Measurements from ENCODE around the gene MFSD8.
"Not testable (repeated sequence)": the region's sequence is repeated elsewhere in the genome, so short reads cannot be mapped to it uniquely, and the experiment has no call there.

MFSD8 gene

DNA sequence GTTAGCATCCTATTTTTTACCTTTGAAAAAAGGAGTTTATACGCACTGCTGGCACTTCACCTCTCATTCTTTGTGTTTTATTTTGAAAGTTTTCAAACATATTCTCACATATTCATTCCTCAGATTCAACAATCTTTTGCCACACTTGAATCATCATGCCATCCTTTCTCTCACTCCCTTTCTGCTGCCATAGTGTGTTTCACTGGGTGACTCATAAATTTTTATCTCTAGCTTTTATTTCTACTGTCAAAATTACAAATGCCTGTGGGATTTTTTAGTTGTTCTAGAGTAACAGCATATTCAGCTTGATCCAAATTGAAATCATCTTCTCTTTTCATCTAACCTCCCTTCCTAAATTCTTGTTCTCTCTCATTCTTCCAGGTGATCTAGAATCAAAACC is 28.0 kb downstream of the MFSD8 start:
- no peak for DNase-seq (ENCODE audit: extremely low read depth in 1 of 2, low read depth in 1 of 2)

DNA sequence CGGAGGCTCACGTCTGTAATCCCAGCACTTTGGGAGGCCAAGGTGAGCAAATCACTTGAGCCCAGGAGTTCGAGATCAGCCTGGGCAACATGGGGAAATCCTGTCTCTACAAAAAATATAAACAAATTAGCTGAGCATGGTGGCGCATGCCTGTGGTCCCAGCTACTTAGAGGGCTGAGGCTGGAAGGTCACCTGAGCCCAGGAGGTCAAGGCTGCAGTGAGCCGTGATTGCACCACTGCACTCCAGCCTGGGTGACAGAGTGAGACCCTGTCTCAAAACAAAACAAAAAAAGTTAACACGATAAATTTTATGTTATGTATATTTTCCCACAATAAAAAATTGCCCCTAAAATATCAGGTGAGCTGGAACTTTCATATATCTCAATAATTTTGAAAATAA is 33.1 kb downstream of the MFSD8 start:
- not testable (repeated sequence) for DNase-seq (ENCODE audit: extremely low read depth in 1 of 2, low read depth in 1 of 2)

DNA sequence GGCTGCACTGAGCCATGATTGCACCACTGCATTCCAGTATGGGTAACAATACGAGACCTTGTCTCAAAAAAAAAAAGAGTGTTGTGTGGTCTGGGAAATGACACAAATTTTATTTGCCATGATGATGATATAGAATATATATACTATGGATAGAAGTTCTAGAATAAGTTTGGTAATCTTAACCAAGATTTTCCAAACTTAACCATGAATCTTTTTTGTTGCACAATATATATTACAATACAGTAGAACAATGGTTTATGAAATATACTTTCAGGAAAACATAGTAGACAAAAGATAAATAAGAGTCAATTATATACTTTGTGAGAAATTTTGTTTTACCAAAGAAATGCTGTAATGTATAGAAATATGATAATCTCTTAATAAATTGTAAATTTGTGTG is 34.8 kb downstream of the MFSD8 start:
- DNase-seq (ENCODE audit: extremely low read depth in 1 of 2, low read depth in 1 of 2): no peak

DNA sequence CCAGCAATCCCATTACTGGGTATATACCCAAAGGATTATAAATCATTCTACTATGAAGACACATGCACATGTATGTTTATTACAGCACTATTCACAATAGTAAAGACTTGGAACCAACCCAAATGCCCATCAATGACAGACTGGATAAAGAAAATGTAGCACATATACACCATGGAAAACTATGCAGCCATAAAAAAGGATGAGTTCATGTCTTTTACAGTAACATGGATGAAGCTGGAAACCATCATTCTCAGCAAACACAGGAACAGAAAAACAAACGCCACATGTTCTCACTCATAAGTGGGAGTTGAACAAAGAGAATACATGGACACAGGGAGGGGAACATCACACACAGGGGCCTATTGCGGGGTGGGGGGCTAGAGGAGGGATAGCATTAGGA is 39.3 kb downstream of the MFSD8 start:
- DNase-seq (ENCODE audit: extremely low read depth in 1 of 2, low read depth in 1 of 2): not testable (repeated sequence)

DNA sequence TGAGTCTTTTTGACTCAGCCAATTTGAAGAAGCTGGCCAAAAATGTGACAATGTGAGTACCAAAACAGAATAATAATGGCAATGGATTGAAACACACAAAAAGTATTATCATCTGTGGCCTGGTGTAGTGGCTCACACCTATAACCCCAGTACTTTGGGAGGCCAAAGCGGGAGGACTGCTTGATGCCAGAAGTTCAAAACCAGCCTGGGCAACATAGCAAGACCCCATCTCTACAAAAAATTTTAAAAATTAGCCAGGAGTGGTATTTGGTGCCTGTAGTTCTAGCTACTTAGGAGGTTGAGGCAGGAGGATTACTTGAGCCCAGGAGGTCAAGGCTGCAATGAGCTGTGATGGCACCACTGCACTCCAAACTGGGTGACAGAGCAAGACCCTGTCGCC is 42.7 kb downstream of the MFSD8 start:
- no peak for DNase-seq (ENCODE audit: extremely low read depth in 1 of 2, low read depth in 1 of 2)

DNA sequence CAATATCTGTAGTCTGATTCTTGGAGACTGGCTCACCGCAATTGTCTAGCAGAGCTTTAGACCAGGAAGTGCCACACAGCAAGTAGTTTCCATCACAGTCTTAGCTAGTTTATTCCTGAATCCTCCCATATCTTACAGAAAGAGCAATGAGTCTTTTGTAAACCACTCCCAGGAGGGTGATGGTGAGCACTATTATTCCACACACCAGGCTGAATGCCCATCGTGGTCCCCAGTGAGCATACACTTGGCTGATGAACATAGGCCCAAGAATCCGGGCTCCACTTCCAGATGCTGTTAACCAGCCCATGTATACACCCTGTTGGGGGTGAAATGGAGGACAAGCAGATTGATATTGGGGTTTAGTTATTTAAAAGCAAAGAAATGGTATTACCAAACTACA is 44.5 kb downstream of the MFSD8 start:
- no peak for DNase-seq (ENCODE audit: extremely low read depth in 1 of 2, low read depth in 1 of 2)

DNA sequence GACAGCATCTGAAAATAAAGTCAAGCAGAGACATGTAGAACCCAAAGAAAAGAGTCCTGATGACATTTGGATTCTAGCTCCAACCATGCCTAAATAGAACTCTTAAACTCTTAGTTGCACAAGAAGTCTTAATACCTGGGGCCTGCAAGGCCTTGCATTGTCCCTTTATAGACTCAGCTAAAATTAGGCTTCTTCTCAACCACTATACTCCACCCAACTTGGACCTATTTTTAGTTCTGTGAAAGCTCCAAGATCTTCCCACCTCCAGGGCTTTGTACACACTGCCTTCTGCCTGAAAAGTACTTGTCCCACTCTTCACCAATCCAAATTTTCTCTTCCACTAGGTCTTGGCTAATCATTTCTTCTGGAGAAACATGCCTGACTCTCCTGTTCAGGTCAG is 47.8 kb downstream of the MFSD8 start:
- no peak for DNase-seq (ENCODE audit: extremely low read depth in 1 of 2, low read depth in 1 of 2)

DNA sequence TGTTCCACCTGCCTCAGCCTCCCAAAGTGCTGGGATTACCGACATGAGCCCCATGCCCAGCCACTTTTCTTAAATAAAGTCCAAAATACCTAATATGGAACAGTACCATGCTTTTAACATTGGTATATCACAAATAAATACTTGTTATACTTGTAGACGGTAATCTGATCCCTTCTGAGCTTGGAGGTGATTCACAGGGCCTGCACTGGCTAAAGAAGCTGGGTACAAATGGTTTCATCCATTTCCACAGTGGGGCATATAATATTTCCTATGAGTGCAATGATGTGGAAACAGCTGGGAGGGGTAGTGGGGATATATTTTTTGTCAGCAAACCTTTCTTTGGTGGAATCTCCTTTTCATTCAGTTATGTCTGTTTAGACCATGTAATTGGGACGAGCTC is 48.5 kb downstream of the MFSD8 start:
- no peak for DNase-seq (ENCODE audit: extremely low read depth in 1 of 2, low read depth in 1 of 2)

DNA sequence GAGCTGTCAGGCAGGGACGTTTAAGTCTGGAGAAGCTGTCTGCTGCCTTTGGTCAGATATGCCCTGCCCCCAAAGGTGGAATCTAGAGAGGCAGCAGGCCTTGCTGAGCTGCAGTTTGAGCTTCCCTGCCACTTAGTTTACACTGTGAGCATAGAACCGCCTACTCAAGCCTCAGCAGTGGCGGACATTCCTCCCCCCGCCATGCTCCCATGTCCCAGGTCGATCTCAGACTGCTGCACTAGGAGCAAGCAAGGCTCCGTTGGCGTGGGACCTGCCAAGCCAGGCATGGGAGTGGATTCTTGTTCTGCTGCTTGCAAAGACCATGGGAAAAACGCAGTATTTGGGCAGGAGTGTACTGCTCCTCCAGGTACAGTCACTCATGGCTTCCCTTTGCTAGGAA is 59.9 kb downstream of the MFSD8 start:
- DNase-seq (ENCODE audit: extremely low read depth in 1 of 2, low read depth in 1 of 2): no peak

DNA sequence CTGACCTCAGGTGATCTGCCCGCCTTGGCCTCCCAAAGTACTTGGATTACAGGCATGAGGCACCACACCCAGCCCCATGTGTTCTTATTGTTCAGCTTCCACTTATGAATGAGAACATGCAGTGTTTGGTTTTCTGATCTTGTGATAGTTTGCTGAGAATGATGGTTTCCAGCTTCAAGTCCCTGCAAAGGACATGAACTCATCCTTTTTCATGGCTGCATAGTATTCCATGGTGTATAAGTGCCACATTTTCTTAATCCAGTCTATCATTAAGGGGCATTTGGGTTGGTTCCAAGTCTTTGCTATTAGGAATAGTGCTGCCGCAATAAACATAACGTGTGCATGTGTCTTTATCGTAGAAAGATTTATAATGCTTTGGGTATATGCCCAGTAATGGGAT is 65.3 kb downstream of the MFSD8 start:
- DNase-seq (ENCODE audit: extremely low read depth in 1 of 2, low read depth in 1 of 2): not testable (repeated sequence)

DNA sequence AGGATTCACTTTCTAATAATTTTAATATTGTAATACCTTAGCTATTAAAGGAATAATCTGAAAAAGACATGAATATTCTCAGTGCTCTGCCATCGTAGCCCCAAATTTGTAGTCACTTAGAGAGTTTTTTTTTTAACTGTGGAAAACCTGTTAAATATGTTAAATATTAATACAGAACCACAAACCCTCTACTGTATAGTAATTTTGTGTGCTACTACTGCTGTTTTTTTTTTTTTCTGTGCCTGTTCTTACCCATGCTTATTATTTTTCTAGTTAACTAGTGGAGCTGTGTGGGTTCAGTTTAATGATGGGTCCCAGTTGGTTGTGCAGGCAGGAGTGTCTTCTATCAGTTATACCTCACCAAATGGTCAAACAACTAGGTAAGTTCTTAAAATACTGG is 68.4 kb downstream of the MFSD8 start:
- no peak for DNase-seq (ENCODE audit: extremely low read depth in 1 of 2, low read depth in 1 of 2)

DNA sequence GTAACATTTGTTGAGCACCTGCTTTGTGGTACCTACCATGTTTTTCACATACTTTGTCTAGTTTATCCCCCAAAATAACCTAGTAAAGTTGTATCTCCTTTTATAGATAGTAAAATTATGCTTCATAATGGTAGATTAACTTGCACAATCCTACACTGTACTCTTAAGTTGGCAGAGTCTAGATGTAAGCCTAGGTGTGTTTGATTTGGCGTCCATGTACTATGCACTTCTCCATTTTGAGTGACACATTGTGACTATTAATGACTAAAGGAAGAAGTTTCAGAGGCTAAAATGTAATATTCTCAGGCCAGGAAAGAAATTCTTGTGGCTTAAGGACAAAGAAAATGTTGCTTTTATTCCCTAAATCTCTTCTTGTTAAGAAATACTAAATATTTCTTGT is 68.9 kb downstream of the MFSD8 start:
- DNase-seq (ENCODE audit: extremely low read depth in 1 of 2, low read depth in 1 of 2): no peak

DNA sequence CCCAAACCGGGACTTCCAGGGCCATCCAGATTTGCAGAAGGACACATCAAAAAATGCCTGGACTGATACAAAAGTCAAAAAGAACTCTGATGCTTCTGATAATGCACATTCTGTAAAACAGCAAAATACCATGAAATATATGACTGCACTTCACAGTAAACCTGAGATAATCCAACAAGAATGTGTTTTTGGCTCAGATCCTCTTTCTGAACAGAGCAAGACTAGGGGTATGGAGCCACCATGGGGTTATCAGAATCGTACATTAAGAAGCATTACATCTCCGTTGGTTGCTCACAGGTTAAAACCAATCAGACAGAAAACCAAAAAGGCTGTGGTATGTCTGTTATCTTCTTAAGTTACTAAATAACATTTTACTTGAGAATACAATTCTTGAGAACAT is 75.1 kb downstream of the MFSD8 start:
- DNase-seq (ENCODE audit: extremely low read depth in 1 of 2, low read depth in 1 of 2): no peak

DNA sequence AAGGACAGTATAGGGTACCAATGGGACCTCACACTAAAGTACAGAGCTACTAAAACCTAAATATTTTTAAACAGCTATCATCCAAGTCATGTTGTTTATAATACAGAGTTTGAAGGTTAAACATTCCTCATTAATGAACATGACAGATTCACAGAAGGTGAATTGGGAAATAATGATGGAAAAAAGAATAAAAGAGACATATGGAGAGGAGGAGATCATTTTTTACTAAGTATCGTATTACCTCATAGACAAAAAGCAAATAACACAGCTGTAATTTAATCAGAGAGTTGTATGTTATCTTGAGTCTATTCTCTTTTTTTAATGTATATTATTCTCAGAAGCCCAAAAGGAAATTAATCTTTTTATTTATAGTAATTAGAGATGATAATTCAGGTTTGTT is 76.4 kb downstream of the MFSD8 start:
- DNase-seq (ENCODE audit: extremely low read depth in 1 of 2, low read depth in 1 of 2): no peak

DNA sequence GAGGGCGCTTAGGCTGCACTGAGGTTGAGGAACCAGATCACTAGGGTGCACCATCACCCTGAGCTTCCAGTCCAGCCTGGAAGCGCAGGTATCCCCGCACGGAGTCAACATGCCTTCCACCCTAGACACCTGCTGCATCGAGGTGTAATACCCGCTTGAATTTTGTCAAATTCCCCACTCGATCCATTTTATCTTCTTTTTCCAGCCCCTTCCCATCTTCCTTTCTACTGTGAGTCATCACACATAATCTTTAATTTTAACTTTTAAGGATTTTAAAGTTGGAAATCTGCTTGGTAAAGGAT is 83.5 kb downstream of the MFSD8 start:
- no peak for DNase-seq (ENCODE audit: extremely low read depth in 1 of 2, low read depth in 1 of 2)

DNA sequence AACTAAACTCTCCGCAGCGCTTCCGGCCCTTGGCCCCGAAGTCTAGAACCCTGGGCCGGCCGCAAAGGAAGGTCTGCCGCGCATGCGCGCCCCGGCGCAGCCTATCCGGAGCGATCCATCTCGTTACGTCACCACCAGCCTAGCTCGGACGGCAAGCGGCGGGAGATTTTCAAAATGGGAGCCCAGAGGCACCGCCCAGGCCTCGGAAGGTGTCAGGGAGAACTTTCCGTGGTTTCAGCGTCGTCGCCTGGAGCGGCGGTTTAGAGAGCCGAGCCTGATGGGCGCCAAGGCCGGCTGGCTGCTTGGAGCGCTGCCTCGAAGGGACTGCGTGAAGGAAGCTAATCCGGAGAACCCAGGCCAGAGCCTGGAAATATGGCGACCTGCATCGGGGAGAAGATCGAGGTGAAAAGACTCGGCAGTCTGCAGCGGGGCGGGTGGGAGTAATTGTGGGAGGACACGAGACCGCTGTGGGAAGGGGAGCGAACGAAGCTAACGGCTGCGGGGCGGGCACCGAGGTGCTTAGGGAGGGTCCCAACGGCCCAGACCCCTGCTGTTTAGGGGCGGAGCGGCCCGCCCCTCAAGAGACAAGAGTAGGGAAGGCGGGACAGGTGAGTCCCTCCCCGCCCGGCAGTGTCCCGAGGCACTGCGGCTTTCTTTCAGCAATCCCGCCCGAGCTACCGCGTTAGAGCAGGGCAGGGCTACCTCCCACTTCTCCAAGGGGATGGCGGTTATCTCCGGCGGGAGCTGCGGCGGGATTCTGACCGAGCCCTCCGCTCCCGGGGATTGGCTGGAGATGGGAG is 84.0 kb downstream of the MFSD8 start, which contains the start of gene PLK4:
PLK4 (plus strand) TSS at position 131 of the 800 bp plus-strand sequence; CDS start at position 373, 242 bp downstream.
- peak; percentile 91 to 95 for DNase-seq (ENCODE audit: extremely low read depth in 1 of 2, low read depth in 1 of 2)

DNA sequence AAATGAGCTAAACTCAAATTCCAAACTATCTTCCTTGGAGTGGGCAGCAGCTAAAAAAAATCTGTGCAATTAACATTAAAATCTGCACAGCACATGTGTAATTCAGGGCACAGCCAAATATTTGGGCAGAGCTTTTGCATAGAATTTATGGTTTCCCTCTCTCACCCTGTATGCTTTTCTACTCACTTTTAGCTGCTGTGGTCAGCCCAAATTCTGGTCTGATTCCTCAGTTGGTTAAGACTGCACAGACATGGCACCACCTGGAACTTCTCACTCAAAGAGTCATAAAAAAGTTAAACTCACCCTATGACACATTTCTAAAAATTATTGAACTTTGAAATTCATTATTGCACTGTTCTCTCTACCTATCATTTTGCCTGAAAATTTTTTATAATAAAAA is 89.2 kb downstream of the MFSD8 start:
- DNase-seq (ENCODE audit: extremely low read depth in 1 of 2, low read depth in 1 of 2): no peak

DNA sequence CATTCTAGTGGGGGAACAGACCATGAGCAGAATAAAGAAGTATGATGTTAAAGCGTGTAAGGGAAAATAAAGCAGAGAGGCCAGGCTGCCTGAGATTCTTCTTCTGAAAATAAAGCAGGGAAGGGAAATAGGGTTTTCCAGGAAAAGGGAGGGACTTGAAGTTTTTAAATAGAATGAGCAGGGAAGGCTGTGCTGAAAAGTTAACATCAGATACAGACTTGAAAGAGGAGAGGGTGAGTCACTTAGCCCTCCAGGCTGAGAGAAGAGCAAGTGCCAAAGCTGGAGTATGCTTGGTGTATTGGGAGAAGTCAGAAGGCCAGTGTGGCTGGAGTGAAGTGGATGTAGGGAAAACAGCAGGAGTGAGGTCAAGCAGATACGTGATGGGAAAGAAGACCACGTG is 94.3 kb downstream of the MFSD8 start:
- DNase-seq (ENCODE audit: extremely low read depth in 1 of 2, low read depth in 1 of 2): no peak

DNA sequence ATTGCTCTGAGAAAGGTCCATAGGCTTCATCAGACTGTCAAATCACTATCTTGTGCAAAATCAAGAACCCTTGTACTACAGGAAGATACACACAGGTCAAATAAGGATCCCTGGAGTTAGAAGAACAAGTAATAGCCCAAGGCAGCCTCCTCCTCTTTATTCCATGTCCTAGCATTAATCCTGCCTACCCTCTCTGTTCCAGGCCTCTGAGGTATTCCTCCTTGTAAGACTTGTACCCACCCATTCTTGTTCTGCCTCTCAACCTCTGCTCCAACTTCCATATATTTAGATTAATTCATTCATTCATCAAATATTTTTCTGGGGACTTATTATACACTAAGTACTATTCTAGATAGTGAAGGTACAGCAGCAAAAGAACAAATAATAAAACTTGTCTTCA is 94.7 kb downstream of the MFSD8 start:
- no peak for DNase-seq (ENCODE audit: extremely low read depth in 1 of 2, low read depth in 1 of 2)

DNA sequence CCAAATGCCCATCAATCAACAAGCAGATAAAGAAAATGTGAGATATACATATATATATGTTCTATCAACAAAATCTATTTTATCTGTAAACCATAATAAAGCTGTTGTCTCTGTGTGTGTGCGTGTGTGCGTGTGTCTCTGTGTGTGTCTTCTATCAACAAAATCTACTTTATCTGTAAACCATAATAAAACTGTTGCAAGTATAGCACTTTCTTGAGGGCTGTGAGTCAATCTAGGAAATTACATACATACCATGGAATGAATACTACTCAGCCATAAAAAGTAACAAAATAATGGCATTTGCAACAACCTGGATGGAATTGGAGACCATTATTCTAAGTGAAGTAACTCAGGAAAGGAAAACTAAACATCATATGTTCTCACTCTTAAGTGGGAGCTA is 96.8 kb downstream of the MFSD8 start:
- no peak for DNase-seq (ENCODE audit: extremely low read depth in 1 of 2, low read depth in 1 of 2)

Data from stimulated activated CD8-positive, alpha-beta memory T cell treated with anti-CD3 and anti-CD28 coated beads, Interleukin-7, amount 100 ng/mL, for 48 hours (primary cell).